GM19467 (cell line): ENCODE data around the gene ATP5PB.

Experiments used
- ATAC-seq: cut with Tn5 transposase; IDR thresholded peaks from one replicate; pipeline ENCODE4 v1.9.1; 2021; ENCODE audit warnings: mild to moderate bottlenecking, moderate library complexity; ENCODE audit not compliant: unreplicated experiment

Gene ATP5PB, protein sequence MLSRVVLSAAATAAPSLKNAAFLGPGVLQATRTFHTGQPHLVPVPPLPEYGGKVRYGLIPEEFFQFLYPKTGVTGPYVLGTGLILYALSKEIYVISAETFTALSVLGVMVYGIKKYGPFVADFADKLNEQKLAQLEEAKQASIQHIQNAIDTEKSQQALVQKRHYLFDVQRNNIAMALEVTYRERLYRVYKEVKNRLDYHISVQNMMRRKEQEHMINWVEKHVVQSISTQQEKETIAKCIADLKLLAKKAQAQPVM

DNA sequence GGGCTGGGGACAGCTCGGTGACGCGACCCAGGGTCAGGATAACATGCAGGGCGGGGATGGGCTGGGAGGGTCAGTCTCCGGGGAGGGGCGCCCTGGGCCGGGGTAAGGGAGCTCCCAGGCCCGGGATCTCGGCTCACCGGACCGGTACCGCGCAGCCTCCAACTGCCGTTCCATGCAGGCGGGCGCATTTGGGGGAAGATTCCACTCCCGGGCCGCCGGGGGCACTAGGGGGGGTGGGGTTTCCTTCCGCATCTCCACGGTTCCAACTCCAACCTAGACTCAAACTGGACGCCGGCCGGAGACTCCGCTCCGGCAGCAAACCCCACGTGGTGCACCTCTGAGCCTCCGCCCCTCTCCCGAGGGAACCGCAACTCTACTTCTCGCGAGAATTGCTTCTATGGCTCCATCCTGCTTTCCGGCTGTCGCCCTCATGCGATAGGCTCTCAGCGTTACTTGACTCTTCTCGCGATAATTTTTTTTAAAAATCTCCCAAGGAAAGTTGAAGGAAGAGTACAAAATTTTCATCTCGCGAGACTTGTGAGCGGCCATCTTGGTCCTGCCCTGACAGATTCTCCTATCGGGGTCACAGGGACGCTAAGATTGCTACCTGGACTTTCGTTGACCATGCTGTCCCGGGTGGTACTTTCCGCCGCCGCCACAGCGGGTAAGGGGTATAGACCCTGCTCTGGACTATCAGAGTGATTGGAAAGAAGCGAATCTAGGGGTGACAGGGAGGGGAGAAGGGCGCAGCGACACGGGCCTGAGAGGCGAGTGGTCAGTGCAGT lies at the start of gene ATP5PB, which contains the start of gene WDR77:
Gene ATP5PB, plus strand, starts transcription at position 547 of the 785 bp plus-strand sequence. Its CDS starts 78 bp downstream, at position 625.
Gene WDR77, minus strand, starts transcription at position 339 of the 785 bp plus-strand sequence. Its CDS starts 87 bp downstream, at position 252.
- peak; percentile 89 for ATAC-seq

DNA sequence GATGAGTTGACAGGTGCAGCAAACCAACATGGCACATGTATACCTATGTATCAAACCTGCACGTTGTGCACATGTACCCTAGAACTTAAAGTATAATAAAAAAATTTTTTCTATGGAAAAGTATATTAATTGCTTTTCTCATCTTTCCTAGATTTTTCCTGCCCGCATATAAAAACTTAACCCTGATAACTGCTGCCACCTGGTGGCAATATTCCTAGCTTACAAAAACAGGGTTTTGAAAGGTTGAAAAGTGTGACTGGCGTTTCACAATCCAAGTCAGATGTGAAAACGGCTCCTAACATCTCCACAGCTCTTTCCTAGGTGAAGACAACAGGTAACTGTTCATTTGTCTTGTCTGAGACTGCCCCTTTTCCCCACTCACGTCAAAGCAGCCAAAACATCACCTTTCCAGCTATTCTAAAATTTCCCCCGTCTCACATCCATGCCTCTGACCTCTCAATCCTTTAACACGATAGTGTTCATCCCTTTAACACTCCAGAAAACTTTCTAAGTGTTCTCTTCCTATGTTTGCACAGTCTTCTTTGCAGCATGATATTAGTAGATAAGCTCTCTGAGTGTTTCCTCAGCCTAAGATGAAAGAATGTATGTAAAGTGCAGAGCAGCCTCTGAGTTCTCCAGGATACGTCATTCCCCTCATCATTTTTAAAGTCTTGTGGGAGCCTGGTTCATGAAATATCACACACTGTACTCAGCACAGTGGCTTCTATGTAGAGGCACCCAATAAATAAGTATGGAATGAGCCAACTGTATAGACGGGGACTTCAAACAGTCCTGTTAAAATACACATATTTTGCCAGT lies 49.3 kb upstream of the ATP5PB start:
- no peak for ATAC-seq

DNA sequence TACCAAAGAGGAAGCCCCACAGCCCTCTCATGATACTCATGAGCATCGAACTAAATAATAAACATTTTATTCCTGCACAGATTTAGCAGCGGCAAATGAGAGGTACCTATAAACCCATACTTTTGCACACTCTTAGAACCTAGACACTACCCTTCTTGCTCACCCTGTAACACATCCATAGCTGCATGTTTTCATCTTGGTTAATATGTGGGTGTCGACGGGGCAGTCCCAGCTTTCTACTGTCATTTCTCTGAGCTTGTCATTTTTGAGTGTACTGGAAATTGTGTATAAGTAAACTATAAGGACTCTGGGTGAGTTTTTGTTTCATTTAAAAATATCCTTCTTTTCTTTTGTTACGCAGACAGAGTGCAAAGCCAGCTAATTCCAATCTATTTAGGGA lies 47.2 kb upstream of the ATP5PB start:
- no peak for ATAC-seq

DNA sequence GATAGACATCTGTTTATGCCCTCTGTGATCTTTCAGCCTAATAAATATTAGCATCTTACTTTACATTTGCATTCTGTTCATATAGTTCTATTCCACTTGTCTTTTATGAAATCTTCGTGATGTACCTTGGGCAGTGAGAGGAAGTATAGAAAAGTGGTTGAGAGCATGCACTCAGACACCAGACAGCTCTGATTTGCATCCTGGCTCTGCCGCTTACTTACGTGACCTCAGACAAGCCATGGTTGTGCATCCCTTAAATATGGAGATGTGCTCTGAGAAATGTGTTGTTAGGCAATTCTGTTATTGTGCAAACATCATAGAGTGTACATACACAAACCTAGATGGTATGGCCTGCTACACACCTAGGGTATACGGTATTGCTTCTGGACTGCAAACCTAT lies 44.7 kb upstream of the ATP5PB start:
- no peak for ATAC-seq

DNA sequence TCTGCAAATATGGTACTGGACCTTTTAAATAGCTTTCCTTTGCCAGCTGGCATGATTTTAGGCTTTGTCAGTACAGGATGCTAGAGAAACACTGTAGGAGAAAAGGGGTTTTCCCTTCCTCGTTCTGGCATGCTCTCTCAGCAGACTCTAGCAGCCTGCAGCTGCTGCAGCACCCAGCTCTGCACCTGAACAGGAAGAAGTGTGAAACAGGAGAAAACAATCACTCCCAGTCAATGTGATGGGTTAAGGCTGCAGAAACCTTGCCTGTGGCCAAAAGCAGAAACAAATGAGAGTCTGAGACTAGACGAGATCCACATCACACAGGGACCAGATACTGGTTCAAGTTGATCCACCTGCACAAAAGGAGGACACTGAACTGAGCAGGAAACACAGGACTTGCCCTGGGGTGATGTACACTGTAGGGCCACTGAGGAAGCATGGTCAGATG lies 42.9 kb upstream of the ATP5PB start:
- ATAC-seq = no peak

DNA sequence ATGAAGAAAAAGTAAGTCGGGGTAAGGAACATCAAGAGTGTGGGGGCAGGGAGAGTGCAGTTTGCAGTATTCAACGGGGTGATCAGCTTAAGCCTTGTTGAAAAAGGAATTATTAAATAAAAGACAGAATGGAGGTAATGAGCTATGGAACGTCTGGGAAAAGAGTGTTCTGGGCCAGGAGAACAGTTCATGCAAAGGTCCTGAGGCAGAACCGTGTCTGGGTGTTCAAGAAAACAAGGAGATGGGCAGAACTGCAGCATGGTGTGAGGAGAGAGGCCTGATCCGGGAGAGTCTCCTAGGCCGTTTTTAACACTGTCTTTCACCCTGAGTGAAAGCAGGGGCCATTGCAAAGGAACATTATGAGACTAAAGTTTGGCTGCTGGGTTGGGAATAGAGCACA lies 42.0 kb upstream of the ATP5PB start:
- no peak for ATAC-seq

DNA sequence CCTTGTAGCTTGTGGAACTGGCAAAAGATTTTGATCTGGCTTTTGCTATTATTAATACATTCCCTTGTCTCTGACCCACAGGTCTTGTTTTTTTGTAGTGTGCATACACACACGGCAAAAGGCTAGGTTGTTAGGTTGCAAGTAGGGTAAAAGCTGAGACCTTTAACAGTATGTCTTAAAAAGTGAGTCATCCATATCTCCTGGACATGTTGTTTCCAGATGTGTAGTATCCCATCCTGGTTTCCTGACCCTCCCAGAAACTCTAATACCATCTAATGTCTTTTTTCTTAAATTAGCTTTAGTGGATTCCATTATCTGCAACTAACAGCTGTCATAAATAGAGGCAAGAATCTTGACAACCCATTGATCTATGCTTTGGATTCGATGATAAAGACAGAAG lies 36.4 kb upstream of the ATP5PB start:
- no peak for ATAC-seq

DNA sequence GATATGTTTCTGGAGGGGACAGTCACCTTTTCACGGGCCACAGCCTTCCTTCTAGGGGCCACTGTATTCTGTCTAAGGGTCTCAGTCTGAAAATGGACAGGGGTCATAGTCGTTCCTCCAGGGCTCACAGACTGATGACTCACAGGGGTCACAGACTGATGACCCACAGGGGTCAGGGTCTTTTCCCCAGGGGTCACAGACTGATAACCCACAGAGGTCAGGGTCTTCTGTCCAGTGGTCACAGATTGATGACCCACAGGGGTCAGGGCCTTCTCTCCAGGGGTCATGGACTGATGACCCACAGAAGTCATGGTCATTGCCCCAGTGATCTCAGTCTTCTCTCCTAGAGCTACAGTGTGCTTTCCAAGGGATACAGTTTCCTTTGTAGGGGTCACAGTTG lies 34.5 kb upstream of the ATP5PB start:
- no peak for ATAC-seq

DNA sequence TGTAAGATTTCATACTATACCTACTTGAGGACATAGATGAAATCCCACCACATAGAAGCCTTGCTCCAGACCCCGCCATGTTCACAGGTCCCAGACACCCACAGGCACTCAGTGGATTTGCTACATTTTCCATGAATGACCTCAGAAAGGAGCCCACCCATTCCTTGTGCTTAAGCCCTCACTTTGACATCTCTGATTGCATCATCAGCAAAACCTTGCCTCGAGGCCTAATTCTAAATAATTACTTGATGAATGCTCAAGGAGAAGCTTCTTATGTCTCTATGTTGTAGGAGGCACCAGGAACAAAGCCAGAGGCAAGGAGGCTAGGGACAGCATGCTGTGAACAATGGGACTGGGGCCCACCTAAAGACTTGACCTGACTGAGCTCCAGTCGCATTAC lies 33.8 kb upstream of the ATP5PB start:
- no peak for ATAC-seq

DNA sequence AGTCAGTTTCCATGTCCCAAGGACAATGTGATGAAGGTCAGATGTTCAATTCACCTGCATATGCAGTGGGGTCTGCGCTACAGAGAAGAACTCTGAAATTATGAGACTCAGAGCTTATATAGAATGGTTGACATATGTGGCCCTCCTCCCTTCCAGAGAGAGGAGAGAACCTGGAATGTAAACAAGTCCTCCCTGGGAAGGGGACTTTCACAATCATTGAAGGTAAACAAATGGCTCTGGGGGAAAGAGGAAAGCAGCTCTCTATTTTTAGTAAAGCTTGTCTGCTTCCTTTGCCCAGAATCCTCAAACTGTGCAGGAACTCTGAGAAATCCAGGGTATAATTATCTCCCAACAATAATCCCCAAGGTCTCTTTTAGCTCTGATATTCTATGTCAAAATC lies 31.5 kb upstream of the ATP5PB start:
- no peak for ATAC-seq

DNA sequence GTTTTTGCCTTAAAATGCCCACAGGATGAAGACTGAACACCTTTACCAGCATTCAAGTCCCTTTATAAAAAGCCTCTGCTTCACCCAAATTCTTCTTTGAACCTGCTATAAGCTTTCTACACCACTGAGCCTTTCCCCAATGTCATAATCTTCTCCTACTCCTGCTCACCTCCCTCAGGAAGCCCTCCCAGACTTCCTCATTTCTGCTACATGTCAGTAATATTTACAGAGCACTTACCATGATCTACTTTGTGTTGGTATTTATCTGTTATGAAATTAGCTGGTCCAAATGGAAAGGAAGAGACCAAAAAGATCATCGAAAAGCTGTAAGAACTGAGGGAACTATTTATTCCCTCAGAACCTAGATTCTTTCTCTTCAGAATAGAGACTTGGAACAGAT lies 30.2 kb upstream of the ATP5PB start:
- no peak for ATAC-seq

DNA sequence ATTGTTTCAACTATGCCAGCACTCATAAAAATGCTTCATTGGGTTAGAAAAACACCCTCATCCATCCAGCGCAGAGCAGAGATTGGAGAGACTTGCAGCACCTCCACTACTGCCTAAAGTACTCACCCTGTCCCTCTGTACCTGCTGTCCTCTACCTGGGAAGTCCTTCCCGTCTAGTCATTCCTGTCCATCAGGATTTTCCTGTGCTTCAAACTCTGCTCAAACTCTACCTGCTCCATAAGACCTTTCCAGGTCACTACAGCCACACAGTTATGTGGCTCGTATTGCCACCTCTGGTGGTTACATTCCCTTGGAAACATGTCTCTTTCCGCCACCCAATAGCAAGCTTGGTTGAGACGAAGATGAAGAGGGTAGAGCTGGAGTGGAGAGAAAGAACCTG lies 28.9 kb upstream of the ATP5PB start:
- ATAC-seq = no peak

DNA sequence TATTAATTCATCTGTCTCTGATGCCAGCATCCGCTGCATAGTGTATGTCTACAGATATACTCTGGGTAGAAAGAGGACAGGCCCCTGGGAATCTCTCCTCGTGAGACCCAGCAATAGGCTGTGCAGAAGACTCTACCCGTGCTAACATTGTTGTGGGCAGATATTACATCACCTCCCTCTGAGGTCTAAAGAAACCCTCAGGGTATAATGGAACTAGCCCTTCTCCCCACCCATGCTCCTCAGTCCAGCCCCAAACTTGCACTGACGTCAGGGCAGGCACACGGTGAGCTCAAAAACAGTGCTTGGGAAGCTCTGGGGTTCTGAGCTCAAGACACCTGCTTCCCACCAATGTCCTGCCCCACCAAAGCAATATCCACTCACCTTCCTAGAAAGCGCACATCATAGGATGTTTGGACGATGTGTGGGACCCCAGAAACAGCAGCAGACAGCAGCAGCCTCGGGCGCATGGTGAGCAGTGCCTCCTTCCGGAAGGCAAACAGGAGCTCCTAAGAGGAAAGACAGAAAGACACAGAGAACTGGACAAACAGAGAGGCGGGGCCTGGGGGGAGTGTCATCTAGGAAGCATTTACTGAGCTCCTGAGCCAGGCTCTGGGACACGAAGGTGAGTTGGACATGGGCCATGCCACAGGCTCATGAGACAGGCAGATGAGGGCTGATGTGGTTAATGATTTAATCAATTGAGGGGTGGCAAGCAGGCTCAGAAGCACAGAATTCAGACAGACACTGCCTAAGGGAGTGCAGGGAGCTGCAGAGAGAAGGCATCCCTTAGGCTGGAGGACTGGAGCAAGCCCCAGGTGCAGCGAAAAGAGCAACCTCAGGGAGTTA lies 26.5 kb upstream of the ATP5PB start:
- ATAC-seq = no peak

DNA sequence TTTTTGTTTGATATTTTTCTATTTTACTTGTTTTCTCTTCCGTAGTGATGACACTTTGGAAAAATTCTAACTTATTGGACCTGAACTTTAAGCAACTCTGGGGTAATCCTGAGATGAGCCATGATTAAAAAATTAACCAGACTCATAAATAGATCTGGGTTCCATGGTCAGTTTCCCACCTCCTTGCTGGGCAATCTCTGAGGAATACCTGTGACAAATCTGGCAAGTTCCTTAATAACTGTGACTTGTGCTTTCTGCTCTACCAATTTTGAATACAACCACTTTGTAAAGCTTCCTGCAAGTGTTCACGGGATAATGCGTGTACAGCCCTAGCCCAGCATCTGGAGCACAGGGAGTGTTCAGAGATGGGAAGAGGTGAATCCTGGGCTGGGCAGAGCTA lies 25.0 kb upstream of the ATP5PB start:
- ATAC-seq = no peak

DNA sequence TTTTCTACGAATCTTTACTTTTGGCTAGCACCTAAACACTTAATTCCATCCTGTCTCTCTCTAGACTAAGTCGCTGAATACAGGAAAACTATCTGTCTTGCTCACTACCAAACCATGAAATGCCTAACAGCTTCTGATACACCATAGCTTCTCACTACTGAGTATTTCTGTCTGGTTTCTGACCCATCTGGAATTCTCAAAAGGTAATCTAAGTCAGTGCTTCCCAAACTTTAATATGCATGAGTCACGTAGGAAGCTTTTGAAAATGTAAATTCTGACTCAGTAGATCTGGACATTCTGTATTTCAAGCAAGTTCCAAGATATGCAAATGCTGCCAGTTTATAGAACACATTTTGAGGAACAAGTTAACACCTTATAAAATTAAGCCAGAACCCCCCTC lies 12.5 kb upstream of the ATP5PB start:
- no peak for ATAC-seq

DNA sequence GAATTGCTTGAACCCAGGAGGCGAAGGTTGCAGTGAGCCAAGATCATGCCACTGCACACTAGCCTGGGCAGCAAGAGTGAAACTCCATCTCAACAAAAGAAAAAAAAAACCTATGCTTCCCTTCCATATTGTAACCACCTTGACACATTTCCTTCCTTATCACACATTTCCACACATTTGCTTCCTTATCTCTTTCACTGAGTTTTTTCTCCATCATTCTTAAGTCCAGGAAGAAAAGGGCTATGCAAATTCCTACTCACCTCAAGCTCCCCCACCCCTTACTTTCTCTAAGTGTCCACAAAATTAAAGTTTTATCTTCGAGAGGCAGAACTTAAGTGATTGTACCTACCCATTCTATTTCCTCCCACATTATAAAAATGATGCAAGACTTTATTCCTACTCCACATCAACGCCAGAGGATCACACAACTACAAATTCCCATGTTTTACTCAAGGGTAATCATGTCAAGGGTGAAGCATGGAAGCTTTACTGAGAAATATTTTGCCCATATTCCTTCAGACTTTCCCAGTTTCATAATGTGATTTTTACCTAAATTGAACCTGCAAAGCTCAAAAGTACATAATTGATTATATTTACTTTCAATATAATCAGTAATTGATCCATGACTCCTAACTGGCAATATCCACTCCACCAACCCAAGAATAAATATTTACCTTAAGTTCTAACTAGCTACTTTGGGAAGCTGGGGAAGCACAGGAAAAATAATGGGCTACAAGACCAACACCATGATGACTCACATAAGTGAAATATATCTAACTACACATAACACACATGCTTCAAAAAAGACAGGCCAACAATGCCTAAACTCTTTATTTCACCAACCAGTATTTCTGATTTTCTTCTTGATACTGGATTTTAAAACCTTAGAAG lies 9.6 kb upstream of the ATP5PB start:
- ATAC-seq = no peak

DNA sequence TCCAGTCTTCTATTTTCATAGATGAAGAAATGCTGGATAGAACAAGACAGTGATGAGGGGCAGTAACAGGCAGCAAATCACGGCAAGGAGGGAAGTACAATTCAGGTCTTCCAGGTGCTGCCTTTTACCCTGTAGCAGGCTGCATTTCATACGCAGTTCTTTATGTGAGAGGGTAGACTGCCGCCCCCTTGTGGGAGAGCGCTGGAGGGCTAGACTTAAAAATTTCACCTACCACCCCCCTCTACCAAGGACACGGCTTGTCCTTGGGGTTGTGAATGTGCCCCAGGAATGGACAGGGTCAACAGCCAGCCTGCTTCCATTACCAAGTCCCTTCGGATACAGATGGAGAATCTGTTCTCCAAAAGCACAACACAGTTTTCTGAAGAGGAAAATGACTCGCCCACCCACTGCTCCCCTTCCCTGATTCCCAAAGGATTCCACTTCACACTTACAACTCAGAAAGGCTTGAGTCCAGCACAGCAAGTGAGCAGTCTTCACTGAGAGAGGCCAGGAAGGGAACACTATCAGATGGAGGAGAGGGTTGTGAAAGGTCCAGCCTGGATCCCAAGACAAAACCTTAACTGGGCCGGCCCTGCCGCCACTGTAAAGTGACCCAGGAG lies 7.6 kb upstream of the ATP5PB start:
- no peak for ATAC-seq

DNA sequence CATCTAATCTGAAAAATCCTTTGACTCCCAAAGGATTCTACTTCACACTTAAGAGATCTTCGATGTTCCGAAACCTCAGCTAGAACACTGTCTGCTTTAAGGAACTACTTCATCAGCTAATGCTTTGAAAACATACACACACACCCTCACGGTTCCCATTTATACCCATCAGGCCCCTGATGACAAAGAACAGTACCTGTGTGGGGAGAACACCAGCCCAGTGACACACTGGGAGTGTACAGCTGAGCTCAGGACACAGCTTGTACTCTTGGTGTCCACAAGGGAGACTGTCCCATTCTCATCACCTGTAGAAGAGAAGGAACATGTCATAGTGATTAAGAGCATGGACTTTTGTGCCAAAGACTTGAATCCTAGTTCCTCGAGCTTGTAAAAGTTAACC lies 6.8 kb upstream of the ATP5PB start:
- no peak for ATAC-seq

DNA sequence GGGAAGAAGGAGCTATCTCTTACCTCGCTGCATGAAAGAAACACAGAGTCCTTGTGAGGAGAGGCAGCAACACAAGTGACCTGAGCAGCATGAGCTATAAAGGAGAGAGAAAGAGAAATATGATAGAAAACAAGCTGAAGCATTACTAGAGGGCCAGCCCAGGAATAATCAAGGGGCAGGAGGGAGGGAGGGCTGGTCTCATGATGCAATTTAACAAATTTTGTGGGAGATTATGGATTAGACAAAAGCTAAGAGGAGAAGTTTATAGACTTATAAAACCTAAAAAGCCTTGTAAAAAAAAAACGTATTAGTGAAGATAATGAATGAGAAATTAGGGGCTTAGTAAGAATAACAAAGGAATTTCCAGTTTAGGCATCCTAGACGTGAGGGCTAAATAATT lies 5.2 kb upstream of the ATP5PB start:
- no peak for ATAC-seq
